ENCODE data around the gene GTPBP6. TPM values are rescaled to one million over a fixed set of nuclear protein-coding genes. Genes with fewer than 3 reads are reported as not detected.
"Not testable (repeated sequence)": the region's sequence is repeated elsewhere in the genome, so short reads cannot be mapped to it uniquely, and the experiment has no call there.

GTPBP6 gene
- total RNA-seq, 1 donor from 2014 or later = 68.2 TPM

- no peaks in the 10 kb centered on the region for H3K27me3 ChIP-seq (ENCODE audit: control insufficient read depth, insufficient read depth, low read length)
- H3K4me3 ChIP-seq (ENCODE audit: low read depth, low read length) = no peak overlapping the region
- H3K36me3 ChIP-seq (ENCODE audit: control insufficient read depth, insufficient read depth, low read length) = peaks cover 17% of the 10 kb centered on the region
- TF ChIP-seq CTCF (IDR thresholded peaks at IDR 0.05; ENCODE audit: insufficient read depth, low read length, severe bottlenecking) = no peak
- peak; percentile 70 for DNase-seq (ENCODE audit: low read depth)
- no peak for FAIRE-seq
These were observed 30.9 kb downstream of the GTPBP6 start for GRCh38 chrX:287670-288069.

GRCh38 chrX:285076-285677, 33.4 kb downstream of the GTPBP6 start:
- H3K27me3 ChIP-seq (ENCODE audit: control insufficient read depth, insufficient read depth, low read length) = no peaks in the 10 kb centered on the region
- FAIRE-seq = peak; percentile 95
- TF ChIP-seq CTCF (IDR thresholded peaks at IDR 0.05; ENCODE audit: insufficient read depth, low read length, severe bottlenecking) = no peak
- H3K36me3 ChIP-seq (ENCODE audit: control insufficient read depth, insufficient read depth, low read length) = peaks cover 10% of the 10 kb centered on the region
- no peak overlapping the region for H3K4me3 ChIP-seq (ENCODE audit: low read depth, low read length)
- DNase-seq (ENCODE audit: low read depth) = no peak

GRCh38 chrX:283115-283845, 35.3 kb downstream of the GTPBP6 start:
- Histone ChIP-seq H3K27me3 (ENCODE audit: control insufficient read depth, insufficient read depth, low read length) (no peaks in the 10 kb centered on the region), H3K4me3 (ENCODE audit: low read depth, low read length) (peak overlapping the region; percentile 53), H3K36me3 (ENCODE audit: control insufficient read depth, insufficient read depth, low read length) (peaks cover 6% of the 10 kb centered on the region)
- DNase-seq (ENCODE audit: low read depth) = peak; percentile 79
- TF ChIP-seq CTCF (IDR thresholded peaks at IDR 0.05; ENCODE audit: insufficient read depth, low read length, severe bottlenecking) = no peak
- no peak for FAIRE-seq

GRCh38 chrX:282000-282681, 36.5 kb downstream of the GTPBP6 start:
- H3K36me3 ChIP-seq (ENCODE audit: control insufficient read depth, insufficient read depth, low read length); FAIRE-seq; H3K4me3 ChIP-seq (ENCODE audit: low read depth, low read length); H3K27me3 ChIP-seq (ENCODE audit: control insufficient read depth, insufficient read depth, low read length); DNase-seq (ENCODE audit: low read depth): not testable (repeated sequence)

GRCh38 chrX:281166-281999, 37.2 kb downstream of the GTPBP6 start, which contains the start of gene PLCXD1:
Gene PLCXD1, plus strand, starts transcription at chrX:281381. Its CDS starts 2,807 bp downstream, at chrX:284188.
- Histone ChIP-seq H3K36me3 (ENCODE audit: control insufficient read depth, insufficient read depth, low read length) (peaks cover 4% of the 10 kb centered on the region), H3K27me3 (ENCODE audit: control insufficient read depth, insufficient read depth, low read length) (no peaks in the 10 kb centered on the region), H3K4me3 (ENCODE audit: low read depth, low read length) (no peak within 1 kb of the TSS)
- no peak for DNase-seq (ENCODE audit: low read depth)
- FAIRE-seq = no peak
- no peak for TF ChIP-seq CTCF (IDR thresholded peaks at IDR 0.05; ENCODE audit: insufficient read depth, low read length, severe bottlenecking)

GRCh38 chrX:280722-281121, 37.9 kb downstream of the GTPBP6 start:
- not testable (repeated sequence) for H3K36me3 ChIP-seq (ENCODE audit: control insufficient read depth, insufficient read depth, low read length); H3K4me3 ChIP-seq (ENCODE audit: low read depth, low read length); H3K27me3 ChIP-seq (ENCODE audit: control insufficient read depth, insufficient read depth, low read length); FAIRE-seq; DNase-seq (ENCODE audit: low read depth)

GRCh38 chrX:279757-280604, 38.6 kb downstream of the GTPBP6 start:
- not testable (repeated sequence) for DNase-seq (ENCODE audit: low read depth); FAIRE-seq; H3K4me3 ChIP-seq (ENCODE audit: low read depth, low read length); H3K36me3 ChIP-seq (ENCODE audit: control insufficient read depth, insufficient read depth, low read length); H3K27me3 ChIP-seq (ENCODE audit: control insufficient read depth, insufficient read depth, low read length)
